AG04450 (cell line): Measurements from ENCODE around the gene PRKCZ. TPM values are rescaled to one million over a fixed set of nuclear protein-coding genes. Genes with fewer than 3 reads are reported as not detected.

Experiments
- CTCF ChIA-PET: fragments of 300-600, 350-600 bp; formaldehyde crosslinking; extraction: SDS; loops from one replicate; lab custom pipeline; 2022; ENCODE audit warnings: antibody characterized with exemption, inconsistent platforms; lab: Charles Lee
- POLR2A ChIA-PET: fragments of 350-600 bp; formaldehyde crosslinking; extraction: SDS; loops from one replicate; lab custom pipeline; 2021; ENCODE audit warnings: antibody characterized with exemption, inconsistent platforms; lab: Yijun Ruan, JAX
- DNase-seq: peaks from one replicate; pipeline ENCODE4 v3.0.0-alpha.2; 2011; ENCODE audit warnings: low read depth, low spot score
- H3K27ac ChIP-seq: one replicate; pipeline ENCODE4 v1.5.1; 2012; ENCODE audit warnings: low read depth, low read length, control low read depth
- H3K27me3 ChIP-seq: one replicate; pipeline ENCODE4 v1.6.0; 2012; ENCODE audit warnings: low read length; ENCODE audit not compliant: control insufficient read depth, insufficient read depth
- H3K4me3 ChIP-seq: 2 replicates; pipeline ENCODE4 v1.5.1; 2011; ENCODE audit warnings: mild to moderate bottlenecking, low read depth, low read length, control low read depth
- H3K9me3 ChIP-seq: 2 replicates; pipeline ENCODE4 v1.5.1; 2012; ENCODE audit warnings: low read length; ENCODE audit not compliant: control insufficient read depth, insufficient read depth
- CTCF ChIP-seq: IDR thresholded peaks from 2 replicates; pipeline ENCODE4 v1.5.1; 2011; ENCODE audit warnings: low read depth, low read length, control low read depth, inconsistent platforms
- polyA plus RNA-seq: library from polyadenylated mRNA; depleted of rRNA; stranded (reverse); fragments of >200 nt; gene quantifications from 2 replicates; pipeline ENCODE4 v1.2.3, GENCODE V29; 2011

Gene PRKCZ
- polyA plus RNA-seq, 1 experiment = 3.0 TPM

GRCh38 chr1:2029561-2029960 is 20.6 kb upstream of the PRKCZ start:
- Histone ChIP-seq H3K27me3 (peaks cover 40% of the 10 kb centered on the region), H3K9me3 (no peaks in the 10 kb centered on the region; the same call in 1 of the 2 replicates), H3K27ac (no peak overlapping the region), H3K4me3 (no peak overlapping the region)
- no peak for TF ChIP-seq CTCF
- no peak for DNase-seq
- ChIA-PET POLR2A (no interaction called here), CTCF (no interaction called here)

- H3K9me3 ChIP-seq = no peaks in the 10 kb centered on the region; the same call in 1 of the 2 replicates
- ChIA-PET CTCF (interaction anchor here (2.7 kb wide), 1 partner anchor 14 kb away, joined by 13 read pairs; no protein-coding TSS in a partner anchor), POLR2A (no interaction called here)
- H3K27ac ChIP-seq = no peak overlapping the region
- H3K4me3 ChIP-seq = no peak overlapping the region
- no peak for DNase-seq
- H3K27me3 ChIP-seq = peaks cover 33% of the 10 kb centered on the region
- TF ChIP-seq CTCF = no peak
These were observed 19.9 kb upstream of the PRKCZ start for GRCh38 chr1:2030076-2030871.

- Histone ChIP-seq H3K9me3 (no peaks in the 10 kb centered on the region; the same call in 1 of the 2 replicates), H3K27me3 (peaks cover 24% of the 10 kb centered on the region), H3K4me3 (no peak overlapping the region), H3K27ac (no peak overlapping the region)
- no peak for DNase-seq
- ChIA-PET POLR2A (no interaction called here), CTCF (interaction anchor here (0.5 to 2.7 kb wide), 2 partner anchors 13 to 88 kb away, joined by 3 to 13 read pairs; no protein-coding TSS in a partner anchor)
- no peak for TF ChIP-seq CTCF
These were observed 18.4 kb upstream of the PRKCZ start for GRCh38 chr1:2031546-2032540.

GRCh38 chr1:2032737-2033136 is 17.5 kb upstream of the PRKCZ start:
- peaks cover 19% of the 10 kb centered on the region for H3K27me3 ChIP-seq
- DNase-seq = no peak
- ChIA-PET POLR2A (no interaction called here), CTCF (interaction anchor here (2.7 kb wide), 1 partner anchor 12 kb away, joined by 13 read pairs; no protein-coding TSS in a partner anchor)
- H3K4me3 ChIP-seq = no peak overlapping the region
- TF ChIP-seq CTCF = no peak
- no peaks in the 10 kb centered on the region; the same call in 1 of the 2 replicates for H3K9me3 ChIP-seq
- no peak overlapping the region for H3K27ac ChIP-seq
